Endodermal cell (in vitro differentiated cells): ENCODE measurements around the gene DENND4C. TPM values are rescaled to one million over a fixed set of nuclear protein-coding genes. Genes with fewer than 3 reads are reported as not detected.

Experiments
- DNase-seq: peaks from one replicate; pipeline ENCODE4 v3.0.0-alpha.2; 2017
- H3K27ac ChIP-seq: 2 replicates; pipeline ENCODE4 v1.5.1; 2013; ENCODE audit warnings: mild to moderate bottlenecking, low read depth, low read length, moderate library complexity
- H3K27me3 ChIP-seq: 2 replicates; pipeline ENCODE4 v1.6.1; 2013; ENCODE audit warnings: mild to moderate bottlenecking, low read length, moderate library complexity; ENCODE audit not compliant: insufficient read depth, control insufficient read depth, poor library complexity, severe bottlenecking
- H3K36me3 ChIP-seq: 2 replicates; pipeline ENCODE4 v1.7.0; 2013; ENCODE audit warnings: mild to moderate bottlenecking, low read length, moderate library complexity; ENCODE audit not compliant: control insufficient read depth, insufficient read depth
- H3K4me1 ChIP-seq: one replicate; pipeline ENCODE4 v1.7.0; 2013; ENCODE audit warnings: low read length; ENCODE audit not compliant: control insufficient read depth, insufficient read depth
- H3K4me3 ChIP-seq: 2 replicates; pipeline ENCODE4 v1.5.1; 2013; ENCODE audit warnings: mild to moderate bottlenecking, low read length, moderate library complexity
- H3K9ac ChIP-seq: 2 replicates; pipeline ENCODE4 v1.6.1; 2013; ENCODE audit warnings: mild to moderate bottlenecking, low read length, moderate library complexity; ENCODE audit not compliant: poor library complexity, severe bottlenecking; ENCODE audit errors: extremely low read depth
- H3K9me3 ChIP-seq: 2 replicates; pipeline ENCODE4 v1.6.1; 2013; ENCODE audit warnings: mild to moderate bottlenecking, low read length, moderate library complexity; ENCODE audit not compliant: control insufficient read depth
- H3K27ac Mint-ChIP-seq: 2 replicates; pipeline ENCODE4 v1.8.0; 2020; ENCODE audit warnings: mixed read lengths
- H3K27me3 Mint-ChIP-seq: 2 replicates; pipeline ENCODE4 v1.8.0; 2021; ENCODE audit warnings: mild to moderate bottlenecking, mixed read lengths; ENCODE audit not compliant: insufficient read depth
- H3K36me3 Mint-ChIP-seq: 2 replicates; pipeline ENCODE4 v1.8.0; 2020; ENCODE audit warnings: low read depth, mixed read lengths
- H3K4me1 Mint-ChIP-seq: 2 replicates; pipeline ENCODE4 v1.8.0; 2020; ENCODE audit warnings: mixed read lengths
- H3K4me3 Mint-ChIP-seq: 2 replicates; pipeline ENCODE4 v1.8.0; 2020; ENCODE audit warnings: mild to moderate bottlenecking, moderate library complexity, mixed read lengths
- H3K9me3 Mint-ChIP-seq: 2 replicates; pipeline ENCODE4 v1.8.0; 2020; ENCODE audit warnings: mild to moderate bottlenecking, mixed read lengths
- CTCF ChIP-seq: fragments of 200-600 bp; sonication (generic); conservative IDR thresholded peaks from 2 replicates; pipeline ENCODE4 v1.5.0; 2021; ENCODE audit warnings: antibody characterized with exemption, mild to moderate bottlenecking
- WGBS, 2 experiments: methylation state at CpG; one replicate each; pipeline versions ENCODE4 v1.1.5 to v1.1.7; 2013; ENCODE audit warnings: missing lambda C conversion rate in 2 of 2, mixed read lengths in 1 of 2; ENCODE audit not compliant: insufficient coverage in 1 of 2, insufficient read length in 1 of 2; 5-methylcytosine and 5-hydroxymethylcytosine counted together
- total RNA-seq, 2 donors: library from RNA; stranded (reverse); fragmentation: NEBNext Ultra II Directional in 1 of 2; extraction: Animal tissue kit (Norgen Biotek cat#: 25700) in 1 of 2; gene quantifications; 2 replicates in 1 of 2; 3 replicates in 1 of 2; pipeline ENCODE4 v1.2.1, GENCODE V29; 2021

DENND4C gene
- total RNA-seq, 2 donors from 2014 or later: 25.4 to 27.2 TPM

GRCh38 chr9:19342947-19343346 lies 112.5 kb downstream of the DENND4C start:
- no peaks in the 10 kb centered on the region for H3K4me1 ChIP-seq
- H3K27me3 Mint-ChIP-seq: no peaks in the 10 kb centered on the region
- no peak for DNase-seq
- H3K36me3 Mint-ChIP-seq: peaks cover 42% of the 10 kb centered on the region
- no peaks in the 10 kb centered on the region for H3K9me3 Mint-ChIP-seq
- no peak overlapping the region for H3K4me3 ChIP-seq
- H3K27me3 ChIP-seq: no peaks in the 10 kb centered on the region
- TF ChIP-seq CTCF: no peak
- 95% methylated on average over 2 of the region's 2 CpGs; no CpG with 5 or more reads in 1 of the 2 experiments for WGBS, 2 experiments
- H3K27ac Mint-ChIP-seq: no peak overlapping the region
- no peak overlapping the region for H3K9ac ChIP-seq
- H3K27ac ChIP-seq: no peak overlapping the region
- H3K4me1 Mint-ChIP-seq: no peaks in the 10 kb centered on the region
- no peak overlapping the region for H3K4me3 Mint-ChIP-seq
- H3K9me3 ChIP-seq: no peaks in the 10 kb centered on the region
- peaks cover 46% of the 10 kb centered on the region for H3K36me3 ChIP-seq

- Histone ChIP-seq H3K27me3 (no peaks in the 10 kb centered on the region), H3K9ac (no peak overlapping the region), H3K27ac (no peak overlapping the region), H3K9me3 (no peaks in the 10 kb centered on the region), H3K36me3 (peaks cover 88% of the 10 kb centered on the region), H3K4me3 (no peak overlapping the region), H3K4me1 (no peaks in the 10 kb centered on the region)
- TF ChIP-seq CTCF: no peak
- Mint-ChIP-seq H3K4me3 (no peak overlapping the region), H3K4me1 (no peaks in the 10 kb centered on the region), H3K9me3 (no peaks in the 10 kb centered on the region), H3K27ac (no peak overlapping the region), H3K27me3 (no peaks in the 10 kb centered on the region), H3K36me3 (peaks cover 44% of the 10 kb centered on the region)
- 95 to 100% methylated on average over 2 to 3 of the region's 3 CpGs for WGBS, 2 experiments
- DNase-seq: no peak
These were observed 128.2 kb downstream of the DENND4C start for GRCh38 chr9:19358701-19359100.

- H3K36me3 ChIP-seq: peaks cover 43% of the 10 kb centered on the region
- Mint-ChIP-seq H3K27me3 (no peaks in the 10 kb centered on the region), H3K4me3 (no peak overlapping the region), H3K9me3 (no peaks in the 10 kb centered on the region), H3K27ac (no peak overlapping the region), H3K4me1 (no peaks in the 10 kb centered on the region), H3K36me3 (peaks cover 45% of the 10 kb centered on the region)
- no peak overlapping the region for H3K9ac ChIP-seq
- H3K27ac ChIP-seq: no peak overlapping the region
- no peak for TF ChIP-seq CTCF
- no peak for DNase-seq
- no peaks in the 10 kb centered on the region for H3K4me1 ChIP-seq
- 100% methylated on average over 1 of the region's 2 CpGs for WGBS, 2 experiments
- H3K9me3 ChIP-seq: peaks cover 4% of the 10 kb centered on the region
- no peaks in the 10 kb centered on the region for H3K27me3 ChIP-seq
- H3K4me3 ChIP-seq: no peak overlapping the region
These were observed 138.6 kb downstream of the DENND4C start for GRCh38 chr9:19369107-19369506.
